CD4-positive, alpha-beta T cell treated with Interleukin-17A for 1 hour (primary cell): Measurements from ENCODE around the gene NUDT21.
"Not testable (repeated sequence)": the region's sequence is repeated elsewhere in the genome, so short reads cannot be mapped to it uniquely, and the experiment has no call there.

Source experiments
- DNase-seq: peaks from one replicate; pipeline ENCODE4 v3.0.0-alpha.2; 2020

Gene NUDT21

GRCh38 chr16:56414366-56414765 lies 36.8 kb downstream of the NUDT21 start:
- DNase-seq = no peak

GRCh38 chr16:56413381-56413780 lies 37.8 kb downstream of the NUDT21 start:
- DNase-seq = no peak

GRCh38 chr16:56411624-56412023 lies 39.5 kb downstream of the NUDT21 start:
- no peak for DNase-seq

- no peak for DNase-seq
These were observed 40.0 kb downstream of the NUDT21 start for GRCh38 chr16:56411123-56411522.

- no peak for DNase-seq
These were observed 41.9 kb downstream of the NUDT21 start for GRCh38 chr16:56409195-56409594.

GRCh38 chr16:56408379-56409098 lies 42.6 kb downstream of the NUDT21 start:
- DNase-seq = no peak

- no peak for DNase-seq
These were observed 45.0 kb downstream of the NUDT21 start for GRCh38 chr16:56405977-56406672.

GRCh38 chr16:56401482-56401881 lies 49.6 kb downstream of the NUDT21 start:
- no peak for DNase-seq

- no peak for DNase-seq
These were observed 50.7 kb downstream of the NUDT21 start for GRCh38 chr16:56400458-56400857.

GRCh38 chr16:56399486-56399885 lies 51.6 kb downstream of the NUDT21 start:
- no peak for DNase-seq

GRCh38 chr16:56399047-56399446 lies 52.1 kb downstream of the NUDT21 start:
- DNase-seq = no peak

GRCh38 chr16:56396724-56397123 lies 54.4 kb downstream of the NUDT21 start:
- not testable (repeated sequence) for DNase-seq

GRCh38 chr16:56389554-56389953 lies 61.6 kb downstream of the NUDT21 start:
- no peak for DNase-seq

- no peak for DNase-seq
These were observed 62.9 kb downstream of the NUDT21 start for GRCh38 chr16:56388209-56388608.

GRCh38 chr16:56387396-56387795 lies 63.7 kb downstream of the NUDT21 start:
- DNase-seq = no peak

GRCh38 chr16:56384074-56384721 lies 66.9 kb downstream of the NUDT21 start:
- no peak for DNase-seq

GRCh38 chr16:56382901-56383355 lies 68.2 kb downstream of the NUDT21 start:
- no peak for DNase-seq

- DNase-seq = no peak
These were observed 68.7 kb downstream of the NUDT21 start for GRCh38 chr16:56382459-56382858.

- DNase-seq = not testable (repeated sequence)
These were observed 70.2 kb downstream of the NUDT21 start for GRCh38 chr16:56380778-56381485.
